Thoracic aorta (tissue), 2 donors: Measurements from ENCODE around the gene DHCR7. TPM values are rescaled to one million over a fixed set of nuclear protein-coding genes. Genes with fewer than 3 reads are reported as not detected.

Source experiments
- ATAC-seq: fragments of 150-250 bp; one replicate; pipeline ENCODE4 v1.8.0; 2017; ENCODE audit warnings: low read depth; ENCODE audit not compliant: insufficient number of reproducible peaks, low FRiP score
- DNase-seq: peaks from one replicate; pipeline ENCODE4 v3.0.0-alpha.2; 2020; ENCODE audit warnings: low spot score
- H3K27ac ChIP-seq, 2 donors: fragments of 200-600 bp; sonication (generic); 1 replicate in 1 of 2; 2 replicates in 1 of 2; pipeline ENCODE4 v1.5.1; 2016; ENCODE audit warnings: mild to moderate bottlenecking in 2 of 2, moderate library complexity in 2 of 2
- H3K27me3 ChIP-seq: fragments of 200-600 bp; sonication (generic); replicated peaks from 2 replicates; pipeline ENCODE4 v1.6.0; 2016; ENCODE audit warnings: mild to moderate bottlenecking; ENCODE audit not compliant: insufficient read depth
- H3K36me3 ChIP-seq: fragments of 200-600 bp; sonication (generic); one replicate; pipeline ENCODE4 v1.5.1; 2016
- H3K4me1 ChIP-seq, 2 donors: fragments of 200-600 bp; sonication (generic); 1 replicate in 1 of 2; 2 replicates in 1 of 2; pipeline versions ENCODE4 v1.5.1 to v1.6.0; 2016; ENCODE audit warnings: low read depth in 2 of 2, mild to moderate bottlenecking in 1 of 2; ENCODE audit not compliant: control insufficient read depth in 1 of 2
- H3K4me3 ChIP-seq: fragments of 200-600 bp; sonication (generic); 2 replicates; pipeline ENCODE4 v1.5.1; 2016; ENCODE audit warnings: mild to moderate bottlenecking
- H3K9me3 ChIP-seq: fragments of 200-600 bp; sonication (generic); 2 replicates; pipeline ENCODE4 v1.5.1; 2016
- CTCF ChIP-seq: fragments of 200-600 bp; sonication (generic); IDR thresholded peaks from one replicate; pipeline ENCODE4 v1.5.1; 2019; ENCODE audit warnings: antibody characterized with exemption
- total RNA-seq, 2 donors: library from RNA; depleted of rRNA; stranded (reverse); fragments of >200 nt; gene quantifications; one replicate each; pipeline versions ENCODE4 v1.1.0 to v1.2.3, GENCODE V29; 2016

The DHCR7 gene
- total RNA-seq, 2 donors from 2014 or later = 6.6 to 17.6 TPM

- DNase-seq (no peak), ATAC-seq (no peak)
- Histone ChIP-seq H3K4me1 (no peaks in the 10 kb centered on the region), H3K36me3 (peaks cover 41% of the 10 kb centered on the region), H3K4me3 (no peak overlapping the region), H3K27ac (no peak overlapping the region), H3K9me3 (no peaks in the 10 kb centered on the region), H3K27me3 (no peaks in the 10 kb centered on the region)
- TF ChIP-seq CTCF = no peak
These were observed 43.3 kb upstream of the DHCR7 start for GRCh38 chr11:71491531-71491930.

GRCh38 chr11:71490731-71491390 is 42.7 kb upstream of the DHCR7 start:
- Histone ChIP-seq H3K27ac (no peak overlapping the region), H3K36me3 (peaks cover 41% of the 10 kb centered on the region), H3K4me1 (no peaks in the 10 kb centered on the region), H3K27me3 (no peaks in the 10 kb centered on the region), H3K4me3 (no peak overlapping the region), H3K9me3 (no peaks in the 10 kb centered on the region)
- ATAC-seq = no peak
- no peak for DNase-seq
- TF ChIP-seq CTCF = no peak

GRCh38 chr11:71490044-71490730 is 42.0 kb upstream of the DHCR7 start:
- ATAC-seq (no peak), DNase-seq (no peak)
- Histone ChIP-seq H3K27me3 (no peaks in the 10 kb centered on the region), H3K4me3 (no peak overlapping the region), H3K36me3 (peaks cover 41% of the 10 kb centered on the region), H3K27ac (no peak overlapping the region), H3K9me3 (no peaks in the 10 kb centered on the region), H3K4me1 (no peaks in the 10 kb centered on the region)
- TF ChIP-seq CTCF = no peak

- TF ChIP-seq CTCF = no peak
- no peak for DNase-seq
These were observed 41.3 kb upstream of the DHCR7 start for GRCh38 chr11:71489311-71490043.

GRCh38 chr11:71488681-71489270 is 40.6 kb upstream of the DHCR7 start:
- Histone ChIP-seq H3K4me3 (no peak overlapping the region), H3K9me3 (no peaks in the 10 kb centered on the region), H3K36me3 (peaks cover 51% of the 10 kb centered on the region), H3K27me3 (no peaks in the 10 kb centered on the region), H3K27ac (no peak overlapping the region), H3K4me1 (no peaks in the 10 kb centered on the region)
- no peak for DNase-seq
- no peak for ATAC-seq
- TF ChIP-seq CTCF = no peak

More at GRCh38 chr11:71489311-71490043, 41.3 kb upstream of the DHCR7 start:
- ATAC-seq = no peak
- Histone ChIP-seq H3K4me1 (no peaks in the 10 kb centered on the region), H3K27me3 (no peaks in the 10 kb centered on the region), H3K36me3 (peaks cover 45% of the 10 kb centered on the region), H3K9me3 (no peaks in the 10 kb centered on the region), H3K27ac (no peak overlapping the region), H3K4me3 (no peak overlapping the region)
